ENCODE measurements around the gene NLN.
"Not testable (repeated sequence)": the region's sequence is repeated elsewhere in the genome, so short reads cannot be mapped to it uniquely, and the experiment has no call there.

The NLN gene

GRCh38 chr5:65734196-65734775 is 12.3 kb downstream of the NLN start:
- not testable (repeated sequence) for DNase-seq

- DNase-seq, result no peak
Observed at GRCh38 chr5:65734921-65735320, 12.9 kb downstream of the NLN start.

DNA sequence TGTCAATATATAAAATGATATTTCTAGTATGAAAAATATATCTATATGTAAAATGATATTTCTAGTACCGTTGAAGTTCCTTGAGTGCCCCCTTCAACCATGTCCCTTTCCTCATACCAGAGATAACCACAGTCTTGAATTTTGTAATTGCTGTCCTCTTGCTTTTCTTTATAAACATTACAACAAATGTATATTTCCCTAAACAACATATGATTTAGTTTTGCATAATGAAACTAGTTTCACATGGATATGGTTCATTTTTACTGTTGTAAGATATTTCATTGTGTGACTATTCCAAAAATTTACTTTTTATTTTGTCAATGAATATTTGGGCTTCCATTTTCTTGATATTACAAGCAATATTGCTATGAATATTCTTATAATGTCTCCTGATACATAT is 14.0 kb downstream of the NLN start:
- no peak for DNase-seq

DNA sequence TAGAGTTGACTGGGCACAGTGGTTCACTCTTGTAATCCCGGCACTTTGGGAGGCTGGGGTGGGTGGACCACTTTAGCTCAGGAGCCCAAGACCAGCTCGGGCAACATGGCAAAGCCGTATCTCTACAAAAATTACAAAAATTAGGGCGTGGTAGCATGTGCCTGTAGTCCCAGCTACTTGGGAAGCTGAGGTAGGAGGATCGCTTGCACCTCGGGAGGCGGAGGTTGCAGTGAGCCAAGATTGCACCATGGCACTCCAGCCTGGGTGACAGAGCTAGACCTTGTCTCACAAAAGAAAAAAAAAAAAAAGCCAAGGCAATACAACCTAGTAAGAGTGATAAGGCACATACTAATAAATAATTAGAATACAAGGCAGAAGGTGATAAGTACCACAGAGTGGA is 15.8 kb downstream of the NLN start:
- no peak for DNase-seq

DNA sequence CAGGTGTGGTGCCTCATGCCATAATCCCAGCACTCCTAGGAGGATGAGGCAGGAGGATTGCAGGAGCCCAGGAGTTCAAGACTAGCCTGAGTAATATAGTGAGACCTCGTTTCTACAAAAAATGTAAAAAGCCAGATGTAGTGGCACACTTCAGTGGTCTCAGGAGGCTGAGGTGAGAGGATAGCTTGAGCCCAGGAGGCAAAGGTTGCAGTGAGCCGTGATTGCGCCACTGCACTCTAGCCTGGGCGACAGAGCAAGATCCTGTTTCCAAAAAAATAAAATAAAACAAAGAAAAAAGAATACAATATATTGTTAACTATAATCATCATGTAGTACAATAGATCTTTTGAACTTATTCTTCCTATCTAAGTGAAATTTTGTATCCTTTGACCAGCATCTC is 16.3 kb downstream of the NLN start:
- no peak for DNase-seq

DNA sequence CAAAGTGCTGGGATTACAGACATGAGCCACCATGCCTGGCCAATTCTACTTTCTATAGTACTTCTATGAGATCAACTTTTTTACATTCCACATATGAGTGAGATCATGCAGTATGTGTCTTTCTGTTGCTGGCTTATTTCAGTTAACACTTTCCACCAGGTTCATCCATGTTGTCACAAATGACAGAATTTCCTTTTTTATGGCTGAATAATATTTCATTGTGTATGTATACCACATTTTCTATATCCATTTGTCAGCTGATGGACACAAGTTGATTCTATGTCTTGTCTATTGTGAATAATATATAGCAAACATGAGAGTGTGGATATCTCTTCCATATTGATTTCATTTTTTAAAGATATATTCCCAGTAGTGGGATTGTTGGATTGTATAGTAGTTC is 17.2 kb downstream of the NLN start:
- DNase-seq, result no peak

GRCh38 chr5:65742565-65743231 is 20.7 kb downstream of the NLN start:
- DNase-seq, result peak in 1 of 2 donors; percentile 30

DNA sequence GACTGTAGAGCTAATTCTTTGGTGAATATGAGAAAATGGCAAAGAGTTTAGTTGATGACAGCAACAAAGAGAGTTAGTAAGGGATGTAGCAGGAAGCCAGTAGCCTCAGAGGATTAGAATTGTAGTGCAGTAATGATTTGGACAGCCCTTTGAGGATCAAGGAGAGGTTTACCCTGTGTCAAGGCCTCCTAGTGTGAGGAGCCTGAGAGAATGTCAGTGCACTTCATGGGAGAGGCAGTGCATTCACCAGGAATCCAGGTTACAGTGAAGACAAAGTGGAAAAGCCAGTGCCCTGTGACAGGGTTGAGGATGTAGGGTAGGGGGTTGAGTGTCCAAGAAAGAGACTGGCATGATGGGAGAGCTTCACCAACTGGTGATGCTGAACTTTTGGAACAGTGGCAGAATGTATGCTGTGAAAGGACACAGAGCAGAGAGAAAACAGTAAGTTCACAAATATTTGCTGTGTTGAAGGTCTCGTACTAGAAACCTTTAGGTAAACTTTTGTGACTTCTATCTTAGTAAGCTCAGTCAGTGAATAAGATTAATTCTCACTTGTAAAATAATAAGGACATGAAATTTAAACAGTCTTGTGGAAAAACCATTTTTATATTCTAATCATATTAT is 27.3 kb downstream of the NLN start:
- DNase-seq, result no peak

- no peak for DNase-seq
Observed at GRCh38 chr5:65749956-65750355, 28.0 kb downstream of the NLN start.

DNA sequence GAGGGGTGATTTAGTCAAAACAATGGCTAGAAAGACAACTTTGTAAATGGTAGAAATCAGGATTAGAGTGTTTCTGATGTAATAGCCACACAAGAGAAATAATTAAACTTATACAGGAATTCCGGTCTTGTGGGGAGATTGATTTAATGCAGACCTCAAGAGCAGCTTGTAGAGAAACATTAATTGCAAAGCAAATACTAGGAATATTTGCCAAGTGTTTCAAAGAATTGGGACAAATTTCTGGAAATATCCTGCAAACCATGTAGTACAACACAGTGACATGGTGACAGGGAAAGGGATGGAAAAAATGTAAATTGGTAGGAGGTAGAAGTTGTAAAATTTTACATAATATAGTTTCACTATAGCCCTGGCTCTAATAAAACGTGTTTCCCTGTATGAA is 28.9 kb downstream of the NLN start:
- no peak for DNase-seq

GRCh38 chr5:65753189-65753588 is 31.2 kb downstream of the NLN start:
- no peak for DNase-seq

- DNase-seq, result no peak
Observed at GRCh38 chr5:65758546-65759144, 36.6 kb downstream of the NLN start.

- peak; percentile 46 to 54 for DNase-seq
Observed at GRCh38 chr5:65760504-65761275, 38.7 kb downstream of the NLN start.

DNA sequence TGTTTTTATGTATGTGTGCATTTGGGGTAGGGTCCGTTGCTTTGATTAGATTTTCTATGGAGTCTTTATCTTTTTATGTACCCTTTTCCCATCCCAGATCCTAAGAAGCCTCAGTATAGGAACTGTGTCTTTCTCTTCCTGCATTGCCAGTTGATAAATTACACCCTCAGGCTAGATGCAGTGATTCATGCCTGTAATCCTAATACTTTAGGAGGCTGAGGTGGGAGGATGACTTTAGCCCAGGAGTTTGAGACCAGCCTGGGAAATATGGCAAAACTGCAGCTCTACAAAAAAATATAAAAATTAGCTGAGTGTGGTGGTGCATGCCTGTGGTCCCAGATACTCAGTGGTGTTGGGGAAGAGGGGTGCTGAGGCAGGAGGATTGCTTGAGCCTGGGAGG is 40.2 kb downstream of the NLN start:
- no peak for DNase-seq

DNA sequence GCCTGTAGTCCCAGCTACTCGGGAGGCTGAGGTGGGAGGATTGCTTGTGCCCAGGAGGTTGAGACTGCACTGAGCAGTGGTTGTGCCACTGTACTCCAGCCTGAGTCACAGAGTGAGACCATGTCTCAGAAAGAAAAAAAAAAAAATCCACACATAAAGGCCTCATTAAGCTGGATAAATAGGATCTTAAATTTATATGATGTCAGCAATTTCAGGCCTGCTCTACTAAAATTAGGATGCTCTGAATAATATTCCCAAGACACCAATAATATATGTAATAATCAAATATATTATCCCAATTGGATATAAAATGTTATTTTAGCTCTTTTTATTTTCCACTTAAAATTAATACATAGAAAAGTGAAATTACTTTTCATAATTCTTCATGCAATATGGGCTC is 43.6 kb downstream of the NLN start:
- DNase-seq, result no peak

- no peak for DNase-seq
Observed at GRCh38 chr5:65766175-65766574, 44.2 kb downstream of the NLN start.

DNA sequence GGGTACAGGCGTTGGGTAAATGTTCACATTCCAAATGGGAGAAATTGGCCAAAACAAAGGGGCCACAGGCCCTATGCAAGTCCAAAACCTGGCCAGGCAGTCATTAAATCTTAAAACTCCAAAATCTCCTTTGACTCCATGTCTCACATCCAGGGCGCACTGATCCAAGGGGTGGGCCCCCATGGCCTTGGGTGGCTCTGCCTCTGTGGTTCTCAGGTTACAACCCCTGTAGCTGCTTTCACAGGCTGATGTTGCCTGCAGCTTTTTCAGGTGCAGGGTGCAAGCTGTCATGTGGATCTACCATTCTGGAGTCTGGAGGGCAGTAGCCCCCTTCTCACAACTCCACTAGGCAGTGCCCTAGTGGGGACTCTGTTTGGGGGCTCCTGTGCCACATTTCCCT is 44.8 kb downstream of the NLN start:
- no peak for DNase-seq

DNA sequence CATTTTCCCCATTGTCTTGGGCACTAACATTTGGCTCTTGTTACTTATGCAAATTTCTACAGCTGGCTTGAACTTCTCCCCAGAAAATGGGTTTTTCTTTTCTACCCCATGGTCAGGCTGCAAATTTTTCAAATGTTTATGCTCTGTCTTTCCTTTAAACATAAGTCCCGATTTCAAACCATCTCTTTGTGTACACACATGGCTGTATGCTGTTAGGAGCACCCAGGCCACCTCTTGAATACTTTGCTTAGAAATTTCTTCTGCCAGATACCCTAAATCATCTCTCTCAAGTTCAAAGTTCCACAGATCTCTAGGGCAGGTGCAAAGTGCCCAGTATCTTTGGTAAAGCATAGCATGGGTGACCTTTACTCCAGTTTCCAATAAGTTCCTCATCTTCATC is 45.6 kb downstream of the NLN start:
- no peak for DNase-seq

GRCh38 chr5:65768723-65769346 is 46.8 kb downstream of the NLN start:
- no peak for DNase-seq

DNA sequence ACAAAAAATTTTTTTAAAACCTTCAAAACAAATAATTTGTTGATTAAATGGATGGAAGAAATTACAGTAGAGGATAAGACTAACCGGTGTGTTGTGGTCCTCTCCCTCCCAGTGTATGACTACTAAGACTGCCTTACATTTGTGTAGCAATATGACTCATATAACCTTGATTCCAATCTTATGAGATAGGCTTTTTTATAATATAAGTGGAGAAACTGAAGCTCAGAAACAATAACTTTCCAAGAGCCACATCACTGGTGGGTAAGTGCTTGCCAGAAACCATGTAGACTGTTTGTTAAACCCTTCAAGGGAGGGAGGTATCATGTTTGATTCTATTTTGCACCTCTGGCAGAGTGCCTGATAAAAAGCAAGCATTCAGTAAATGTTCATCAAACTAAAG is 47.5 kb downstream of the NLN start:
- no peak for DNase-seq

DNA sequence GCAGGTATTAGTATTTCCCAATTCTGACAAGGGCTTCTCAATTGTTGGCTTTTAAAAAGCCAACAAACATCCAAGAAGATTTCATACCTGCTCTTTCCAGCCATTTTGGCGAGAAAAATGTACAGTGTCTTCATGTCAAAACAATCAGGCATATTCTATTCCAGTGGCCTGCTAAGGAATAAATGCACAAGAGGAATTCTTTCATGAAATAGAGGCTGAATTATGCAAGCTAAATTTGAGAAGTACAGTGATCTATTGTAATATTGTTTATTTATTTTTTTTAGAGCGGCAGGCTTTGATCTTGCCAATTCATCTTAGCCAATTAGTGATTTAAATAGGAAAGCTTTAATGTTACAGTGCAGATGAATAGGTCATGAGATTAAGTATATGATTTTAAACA is 49.3 kb downstream of the NLN start:
- no peak for DNase-seq

- not testable (repeated sequence) for DNase-seq
Observed at GRCh38 chr5:65772963-65773362, 51.0 kb downstream of the NLN start.

- DNase-seq, result peak in 1 of 2 donors; percentile 7
Observed at GRCh38 chr5:65774346-65774745, 52.3 kb downstream of the NLN start.
